CD4-positive, alpha-beta T cell treated with Interleukin-4 for 1 hour (primary cell): ENCODE data around the gene ZSCAN10.
"Not testable (repeated sequence)": the region's sequence is repeated elsewhere in the genome, so short reads cannot be mapped to it uniquely, and the experiment has no call there.

Source experiments
- DNase-seq, 2 donors: peaks; one replicate each; pipeline ENCODE4 v3.0.0-alpha.2; 2020 to 2022

Gene ZSCAN10

DNA sequence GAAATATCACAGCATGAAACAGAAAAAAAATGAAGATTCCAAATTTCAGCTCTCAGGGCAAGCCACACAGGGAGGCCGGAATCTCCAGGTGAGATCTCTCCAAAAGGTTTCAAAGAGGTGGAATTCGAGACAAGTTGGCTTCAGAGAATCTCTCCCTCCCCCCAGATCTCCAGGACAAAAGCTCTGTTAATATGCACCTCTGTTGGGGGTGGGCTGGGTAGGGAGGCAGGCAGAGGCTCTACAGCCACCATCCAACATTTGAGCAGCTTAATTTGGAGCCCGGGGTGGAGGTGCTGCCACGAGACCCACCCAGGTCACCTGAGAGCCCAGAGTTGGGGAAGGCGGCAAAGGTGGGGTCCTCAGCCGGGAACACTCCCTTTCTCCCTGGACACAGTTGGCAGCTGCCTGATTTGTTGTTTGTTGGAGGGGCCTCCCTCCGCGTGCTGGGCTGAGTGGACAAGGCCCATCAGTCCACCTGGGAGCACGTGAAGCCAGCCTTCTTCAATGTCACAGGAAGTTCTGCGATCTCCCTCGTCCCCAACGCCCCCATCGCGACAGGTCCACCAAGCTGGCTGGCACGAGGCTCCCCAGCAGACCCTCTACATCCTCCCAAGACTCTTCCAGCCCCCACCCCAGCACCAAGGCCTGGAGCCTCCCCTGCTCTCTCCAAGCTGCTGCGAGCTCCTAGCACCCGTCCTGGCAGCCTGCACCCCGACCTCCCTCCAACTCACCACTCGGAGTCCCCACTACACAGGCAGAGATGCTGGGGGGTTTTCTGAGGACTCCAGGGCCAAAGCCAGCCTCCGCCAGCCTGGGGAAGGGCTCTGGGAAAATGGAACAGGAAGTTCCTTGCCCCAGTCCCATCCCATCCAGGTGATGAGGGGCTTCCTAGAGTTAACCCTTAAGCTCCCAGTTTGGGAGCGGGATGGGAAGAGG lies at the start of gene ZSCAN10:
ZSCAN10 (minus strand) TSS at position 836 of the 936 bp plus-strand sequence. CDS start 6,357 bp downstream, outside the sequence.
- no peak for DNase-seq

DNA sequence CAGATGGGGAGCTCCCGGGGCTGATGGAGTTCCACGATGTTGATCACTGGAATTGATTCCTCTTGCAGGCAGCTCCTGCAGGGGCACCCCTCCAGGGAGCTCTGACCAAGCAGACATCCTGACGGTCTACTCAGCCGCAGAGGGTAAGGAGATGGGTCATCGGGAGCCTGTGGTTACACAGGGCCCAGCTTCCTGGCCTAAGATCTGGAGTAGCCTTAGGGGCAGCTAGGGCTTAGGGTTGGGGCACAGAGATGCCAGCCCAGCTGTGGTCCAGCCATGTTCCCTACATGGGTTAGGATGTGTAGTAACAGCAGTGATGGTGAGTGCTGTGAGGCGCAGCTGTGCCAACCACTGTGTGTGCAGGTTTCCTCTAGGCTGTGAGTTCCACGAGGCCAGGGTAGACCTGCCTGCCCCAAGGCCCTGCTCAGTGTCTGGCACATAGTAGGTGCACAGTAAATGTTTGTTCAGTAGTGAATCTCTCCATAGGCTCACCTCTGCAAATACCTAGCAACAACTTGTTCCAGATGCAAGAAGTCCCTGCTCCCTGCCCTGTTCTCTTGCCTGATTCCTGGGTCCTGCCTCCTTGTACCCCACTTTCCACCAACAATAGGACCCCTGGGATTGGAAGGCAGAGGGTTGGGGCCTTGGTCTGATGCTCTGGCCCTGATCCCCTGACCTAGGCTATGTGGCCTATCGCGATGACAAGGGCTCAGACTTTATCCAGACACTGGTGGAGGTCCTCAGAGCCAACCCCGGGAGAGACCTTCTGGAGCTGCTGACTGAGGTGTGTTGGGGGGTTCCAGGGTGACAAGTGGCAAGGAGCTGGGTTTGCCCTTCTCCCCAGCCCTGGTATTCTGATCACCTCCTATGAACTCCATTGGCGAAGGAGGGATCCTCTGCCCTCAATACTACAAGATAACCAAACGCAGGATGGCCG lies 49.4 kb upstream of the ZSCAN10 start:
- DNase-seq: no peak

DNA sequence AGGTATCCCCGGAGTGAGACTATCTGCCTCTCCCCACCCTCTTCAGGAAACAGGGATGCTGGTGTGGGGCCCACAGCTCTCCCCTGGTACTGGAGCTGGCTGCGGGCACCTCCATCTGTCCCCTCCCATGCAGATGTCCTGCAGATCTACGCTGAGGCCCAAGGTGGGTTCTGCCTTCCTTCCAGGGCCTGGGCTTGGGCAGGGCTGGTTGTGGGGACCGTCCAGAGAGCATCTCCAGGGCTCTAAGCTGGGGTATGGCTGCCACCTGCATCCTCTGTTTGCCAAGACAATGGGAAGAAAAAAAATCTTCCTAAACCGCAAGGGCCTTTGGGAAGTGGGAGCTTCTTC lies 48.6 kb upstream of the ZSCAN10 start:
- DNase-seq: no peak

DNA sequence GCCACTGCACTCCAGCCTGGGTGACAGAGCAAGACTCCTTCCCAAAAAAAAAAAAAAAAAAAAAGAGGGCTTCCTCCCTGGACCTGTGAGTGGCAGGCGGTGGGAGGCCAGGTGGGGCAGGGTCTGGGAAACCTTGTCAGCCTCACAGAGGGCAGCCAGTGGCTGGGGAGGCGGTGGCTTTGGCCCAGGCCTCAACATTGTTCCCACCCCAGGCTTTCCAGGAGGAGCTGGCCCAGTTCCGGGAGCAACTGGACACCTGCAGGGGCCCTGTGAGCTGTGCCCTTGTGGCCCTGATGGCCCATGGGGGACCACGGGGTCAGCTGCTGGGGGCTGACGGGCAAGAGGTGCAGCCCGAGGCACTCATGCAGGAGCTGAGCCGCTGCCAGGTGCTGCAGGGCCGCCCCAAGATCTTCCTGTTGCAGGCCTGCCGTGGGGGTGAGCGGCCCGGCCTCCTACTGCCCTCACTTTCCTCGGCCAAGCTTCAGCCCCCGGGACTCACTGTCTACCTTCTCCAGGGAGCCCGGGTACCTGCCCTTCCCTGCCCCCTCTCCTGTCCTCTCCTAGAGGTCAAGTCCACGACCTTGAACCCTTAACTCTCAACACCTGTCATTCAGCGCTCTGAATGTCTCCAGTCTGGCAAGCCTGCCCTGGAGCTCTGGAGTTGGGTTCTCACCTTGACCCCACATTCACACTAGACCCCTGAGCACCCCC lies 48.1 kb upstream of the ZSCAN10 start:
- DNase-seq: no peak

DNA sequence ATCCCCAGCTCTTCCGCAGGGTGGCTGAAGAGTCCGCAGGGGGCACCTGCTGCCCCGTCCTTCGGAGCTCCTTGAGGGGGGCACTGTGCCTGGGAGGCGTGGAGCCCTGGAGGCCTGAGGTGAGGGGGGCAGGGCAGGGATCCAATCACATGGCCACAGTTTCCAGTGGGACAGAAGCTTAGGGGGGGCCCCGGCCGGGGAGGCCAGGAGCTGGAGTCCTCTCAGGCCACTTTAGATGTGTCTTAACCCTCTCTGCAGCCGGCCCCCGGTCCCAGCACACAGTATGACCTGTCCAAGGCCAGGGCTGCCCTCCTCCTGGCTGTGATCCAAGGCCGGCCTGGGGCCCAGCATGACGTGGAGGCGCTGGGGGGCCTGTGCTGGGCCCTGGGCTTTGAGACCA lies 46.6 kb upstream of the ZSCAN10 start:
- no peak for DNase-seq

DNA sequence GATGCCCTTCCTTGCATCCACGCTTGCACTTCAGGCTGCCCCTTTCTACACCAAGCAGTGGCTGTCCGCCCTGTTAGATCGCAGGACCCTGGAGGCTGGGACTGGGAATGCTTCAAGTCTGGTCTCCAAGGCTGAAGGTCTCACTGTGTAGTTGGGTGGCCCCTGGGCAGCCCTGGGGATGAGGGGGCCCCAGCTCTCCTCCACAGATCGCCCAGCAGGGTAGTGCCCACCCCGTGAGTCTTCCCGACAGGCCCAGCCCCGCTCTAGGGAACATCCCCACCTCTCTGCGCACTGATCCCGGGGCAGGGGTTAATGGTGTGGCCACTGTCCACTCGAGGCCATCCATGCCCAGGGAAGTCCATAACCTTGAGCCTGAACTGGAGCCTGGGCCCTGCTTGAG lies 46.1 kb upstream of the ZSCAN10 start:
- DNase-seq: no peak

DNA sequence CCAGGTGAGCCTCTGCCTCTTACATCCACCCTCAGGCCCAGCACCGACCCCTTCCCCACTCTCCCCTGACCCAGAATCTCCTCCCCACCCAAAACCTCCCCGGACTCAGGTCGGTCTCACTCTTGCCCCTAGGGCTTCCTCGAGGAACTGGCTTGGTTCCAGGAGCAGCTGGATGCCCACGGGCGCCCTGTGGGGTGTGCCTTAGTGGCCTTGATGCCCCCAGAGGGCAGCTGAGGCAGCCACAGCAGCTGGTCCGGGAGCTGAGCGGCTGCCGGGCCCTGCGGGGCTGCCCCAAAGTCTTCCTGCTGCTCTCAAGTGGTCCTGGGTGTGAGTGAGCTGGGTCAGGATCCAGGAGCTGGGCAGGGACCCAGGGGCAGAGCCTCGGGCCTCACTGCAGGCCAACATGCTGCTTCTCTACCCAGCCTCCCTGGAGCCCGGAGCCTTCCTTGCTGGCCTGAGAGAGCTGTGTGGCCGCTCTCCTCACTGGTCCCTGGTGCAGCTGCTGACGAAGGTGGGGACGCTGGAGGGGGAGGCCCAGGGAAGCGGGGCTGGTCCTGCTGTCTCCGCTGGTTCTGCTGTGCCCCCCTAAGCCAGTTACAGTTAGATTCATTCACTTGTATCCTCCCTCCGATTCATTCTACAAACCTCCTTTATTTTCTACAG lies 45.4 kb upstream of the ZSCAN10 start:
- no peak for DNase-seq

DNA sequence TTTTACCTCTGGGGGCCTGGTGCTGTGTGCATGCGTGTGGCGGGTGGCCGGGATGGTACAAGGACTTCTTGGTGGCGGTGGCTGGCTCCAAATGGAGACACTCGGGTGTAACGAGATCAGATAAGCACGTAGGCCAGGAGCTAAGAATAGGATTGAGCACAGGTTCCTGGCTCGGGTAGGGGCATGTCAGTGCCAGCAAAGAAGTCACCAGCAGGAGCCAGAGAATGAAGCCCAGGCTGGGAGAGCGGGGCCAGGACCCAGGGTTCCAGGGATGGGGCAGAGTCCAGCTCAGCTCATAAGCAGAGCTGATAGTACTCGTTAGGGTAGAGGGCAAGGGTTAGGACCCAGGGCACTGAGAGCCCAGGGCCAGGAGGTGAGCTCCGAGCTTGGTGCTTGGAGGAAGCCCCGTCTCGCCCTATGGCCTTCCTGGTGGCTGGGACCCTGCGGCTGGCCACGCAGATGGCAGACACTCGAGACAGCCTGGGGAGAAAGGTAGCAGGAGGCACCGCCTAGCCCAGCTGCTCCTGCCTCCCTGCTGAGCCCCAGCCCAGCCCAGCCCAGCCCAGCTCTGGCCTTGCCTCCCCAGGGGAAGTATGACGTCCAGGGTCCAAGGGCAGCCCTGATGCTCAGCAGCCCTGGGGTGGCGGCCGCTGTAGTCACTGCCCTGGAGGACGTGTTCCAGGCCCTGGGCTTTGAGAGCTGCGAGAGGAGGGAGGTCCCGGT lies 44.7 kb upstream of the ZSCAN10 start:
- DNase-seq: no peak

DNA sequence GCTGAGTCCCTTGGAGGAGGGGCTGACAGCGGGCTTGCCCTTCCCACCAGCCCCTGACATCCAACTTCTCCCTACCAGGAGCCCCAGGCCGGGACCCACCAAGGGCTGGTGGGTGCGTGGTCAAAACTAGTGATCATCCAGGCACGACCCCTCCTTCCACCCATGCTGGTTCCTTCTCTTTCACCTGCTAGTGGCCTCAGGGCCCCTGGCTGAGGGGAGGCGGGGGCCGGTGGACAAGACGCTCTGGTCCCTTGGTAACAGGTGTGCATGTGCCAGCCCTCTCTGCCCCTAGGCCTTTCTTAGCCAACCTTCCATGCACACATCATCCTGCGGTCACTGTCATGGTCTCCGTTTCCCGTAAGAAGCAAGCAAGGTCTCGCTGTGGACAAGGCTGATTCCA lies 44.1 kb upstream of the ZSCAN10 start:
- no peak for DNase-seq

DNA sequence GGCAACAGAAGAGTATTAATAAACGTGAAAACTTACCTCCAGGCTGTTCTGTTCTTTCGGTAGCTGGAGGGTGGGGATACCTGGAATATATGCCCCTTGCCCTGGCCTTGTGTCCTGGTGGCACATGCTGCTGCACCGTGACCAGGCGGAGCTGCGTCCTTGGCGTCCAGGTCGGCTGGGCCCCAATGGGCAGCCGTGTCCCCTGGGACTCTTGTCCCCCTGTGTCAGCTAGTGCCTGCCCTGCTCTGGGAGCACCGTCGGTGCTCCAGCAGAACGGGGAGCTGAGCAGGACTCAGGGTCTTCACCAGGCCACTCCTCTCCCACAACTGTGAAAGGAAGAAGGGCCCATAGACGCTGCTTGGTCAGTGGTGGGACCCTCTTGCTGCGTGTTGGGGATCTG lies 43.7 kb upstream of the ZSCAN10 start:
- DNase-seq: no peak

DNA sequence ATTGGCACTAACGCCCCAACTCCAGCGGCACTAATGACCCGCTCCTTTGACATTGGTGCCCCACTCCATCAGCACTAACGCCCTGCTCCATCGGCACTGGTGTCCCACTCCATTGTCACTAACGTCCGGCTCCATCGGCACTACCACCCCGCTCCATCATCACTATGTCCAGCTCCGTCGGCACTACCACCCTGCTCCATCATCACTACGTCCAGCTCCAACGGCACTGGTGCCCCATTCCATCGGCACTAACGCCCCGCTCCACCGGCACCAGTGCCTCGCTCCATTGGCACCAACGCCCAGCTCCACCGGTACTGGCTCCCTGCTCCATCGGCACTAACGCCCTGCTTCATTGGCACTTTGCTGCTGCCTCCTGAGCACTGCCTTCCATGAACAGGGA lies 43.2 kb upstream of the ZSCAN10 start:
- DNase-seq: no peak

DNA sequence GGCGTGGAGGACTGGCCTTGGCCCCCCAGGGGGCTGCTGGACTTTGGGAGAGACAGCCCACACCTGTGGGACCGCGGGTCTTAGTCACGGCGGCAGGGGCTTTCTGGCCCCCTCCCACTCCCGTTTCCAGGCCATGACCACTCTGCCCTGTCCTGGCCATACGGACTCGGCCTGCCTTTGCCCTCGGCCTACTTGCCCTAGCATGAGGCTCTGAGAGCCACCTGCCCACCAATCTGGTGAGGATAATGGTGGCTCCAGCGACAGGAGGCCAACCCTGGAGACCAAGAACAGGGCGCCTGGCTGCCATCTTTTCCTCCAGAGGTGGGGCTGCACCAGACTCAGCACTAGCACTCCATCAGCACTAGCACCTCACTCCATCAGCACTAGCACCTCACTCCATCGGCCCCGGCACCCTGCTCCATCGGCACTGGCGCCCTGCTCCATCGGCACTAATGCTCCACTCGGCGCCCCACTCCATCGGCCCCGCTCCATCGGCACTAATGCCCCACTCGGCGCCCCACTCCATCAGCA lies 42.8 kb upstream of the ZSCAN10 start:
- no peak for DNase-seq

DNA sequence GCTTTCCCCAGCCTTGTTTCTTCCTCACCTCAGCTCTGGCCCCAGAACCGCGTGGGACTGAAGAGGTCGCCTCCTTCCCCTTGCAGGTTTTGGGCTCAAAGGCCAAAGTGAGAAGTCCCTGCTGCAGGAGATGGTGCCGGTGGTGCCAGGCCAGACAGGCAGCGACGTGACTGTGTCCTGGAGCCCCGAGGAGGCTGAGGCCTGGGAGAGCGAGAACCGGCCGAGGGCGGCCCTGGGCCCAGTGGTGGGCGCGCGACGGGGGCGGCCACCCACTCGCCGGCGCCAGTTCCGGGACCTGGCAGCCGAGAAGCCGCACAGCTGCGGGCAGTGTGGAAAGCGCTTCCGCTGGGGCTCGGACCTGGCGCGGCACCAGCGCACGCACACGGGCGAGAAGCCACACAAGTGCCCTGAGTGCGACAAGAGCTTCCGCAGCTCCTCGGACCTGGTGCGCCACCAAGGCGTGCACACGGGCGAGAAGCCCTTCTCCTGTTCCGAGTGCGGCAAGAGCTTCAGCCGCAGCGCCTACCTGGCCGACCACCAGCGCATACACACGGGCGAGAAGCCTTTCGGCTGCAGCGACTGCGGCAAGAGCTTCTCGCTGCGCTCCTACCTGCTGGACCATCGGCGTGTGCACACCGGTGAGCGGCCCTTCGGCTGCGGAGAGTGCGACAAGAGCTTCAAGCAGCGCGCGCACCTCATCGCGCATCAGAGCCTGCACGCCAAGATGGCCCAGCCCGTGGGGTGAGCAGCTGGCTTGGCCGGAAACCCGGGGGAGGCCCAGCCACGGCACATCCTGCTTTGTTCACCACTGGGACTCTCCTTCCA lies 41.7 kb upstream of the ZSCAN10 start:
- no peak for DNase-seq

DNA sequence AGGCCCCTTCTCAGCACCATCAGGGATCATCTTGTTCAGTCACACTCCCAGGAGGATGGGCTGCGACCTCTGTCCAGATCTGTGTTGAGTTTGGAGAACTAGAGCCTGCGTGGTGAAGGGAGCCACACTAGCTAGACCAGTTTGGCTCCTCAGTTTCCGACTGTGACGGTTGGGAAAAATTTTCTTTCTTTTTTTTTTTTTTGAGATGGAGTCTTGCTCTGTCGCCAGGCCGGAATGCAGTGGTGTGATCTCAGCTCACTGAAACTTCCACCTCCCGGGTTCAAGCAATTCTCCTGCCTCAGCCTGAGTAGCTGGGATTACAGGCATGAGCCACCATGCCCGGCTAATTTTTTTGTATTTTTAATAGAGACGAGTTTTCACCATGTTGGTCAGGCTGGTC lies 40.5 kb upstream of the ZSCAN10 start:
- DNase-seq: not testable (repeated sequence)

DNA sequence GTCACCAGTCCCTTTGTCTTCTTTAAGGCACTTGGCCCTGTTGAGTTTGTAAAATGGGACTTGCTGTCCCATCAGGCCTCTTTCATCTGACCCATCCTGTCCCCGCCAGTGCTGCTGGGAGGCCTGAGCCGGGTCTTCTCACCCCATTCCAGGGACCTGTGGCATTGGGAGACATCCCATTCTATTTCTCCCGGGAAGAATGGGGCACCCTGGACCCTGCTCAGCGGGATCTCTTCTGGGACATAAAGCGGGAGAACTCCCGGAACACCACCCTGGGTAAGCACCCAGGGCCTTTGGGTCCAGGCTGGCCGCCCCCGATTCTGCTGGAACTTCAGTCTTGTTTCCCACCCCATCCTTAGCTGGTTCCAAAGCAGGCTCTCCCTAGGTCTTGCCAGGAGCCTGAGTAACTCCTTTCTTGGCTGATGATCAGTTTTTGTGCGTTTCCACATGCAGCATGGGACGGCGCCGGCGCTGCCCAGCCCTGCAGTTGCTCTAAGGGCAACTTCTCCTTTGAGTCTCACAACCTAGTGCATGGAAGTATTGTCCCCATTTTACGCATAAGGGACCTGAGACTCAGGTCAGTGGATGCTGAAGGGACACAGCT lies 39.8 kb upstream of the ZSCAN10 start:
- DNase-seq: no peak

DNA sequence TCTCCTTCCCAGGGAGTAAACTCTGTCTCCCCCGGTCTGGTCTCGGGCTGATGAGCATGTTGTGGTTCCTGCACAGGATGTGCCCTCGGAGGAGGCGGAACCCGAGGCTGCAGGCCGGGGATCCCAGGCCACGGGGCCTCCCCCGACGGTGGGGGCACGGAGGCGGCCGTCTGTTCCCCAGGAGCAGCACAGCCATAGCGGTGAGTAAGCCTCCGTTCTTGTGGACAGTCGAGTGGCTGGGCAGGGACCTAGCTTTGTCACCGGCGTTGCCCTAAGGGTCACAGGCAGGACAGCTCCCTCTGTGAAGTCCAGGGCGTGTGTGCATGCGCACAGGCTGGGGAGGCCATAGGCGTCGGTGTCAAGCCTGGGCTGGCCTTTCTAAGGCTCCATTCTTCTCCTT lies 39.2 kb upstream of the ZSCAN10 start:
- DNase-seq: no peak

DNA sequence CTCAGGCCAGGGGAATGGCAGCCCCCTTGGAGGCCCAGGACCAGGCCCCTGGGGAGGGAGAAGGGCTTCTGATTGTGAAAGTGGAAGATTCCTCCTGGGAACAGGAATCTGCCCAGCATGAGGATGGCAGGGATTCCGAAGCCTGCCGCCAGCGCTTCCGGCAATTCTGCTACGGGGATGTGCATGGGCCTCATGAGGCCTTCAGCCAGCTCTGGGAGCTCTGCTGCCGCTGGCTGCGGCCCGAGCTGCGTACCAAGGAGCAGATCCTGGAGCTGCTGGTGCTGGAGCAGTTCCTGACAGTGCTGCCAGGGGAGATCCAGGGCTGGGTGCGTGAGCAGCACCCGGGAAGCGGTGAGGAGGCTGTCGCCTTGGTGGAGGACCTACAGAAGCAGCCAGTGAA lies 38.2 kb upstream of the ZSCAN10 start:
- DNase-seq: no peak

DNA sequence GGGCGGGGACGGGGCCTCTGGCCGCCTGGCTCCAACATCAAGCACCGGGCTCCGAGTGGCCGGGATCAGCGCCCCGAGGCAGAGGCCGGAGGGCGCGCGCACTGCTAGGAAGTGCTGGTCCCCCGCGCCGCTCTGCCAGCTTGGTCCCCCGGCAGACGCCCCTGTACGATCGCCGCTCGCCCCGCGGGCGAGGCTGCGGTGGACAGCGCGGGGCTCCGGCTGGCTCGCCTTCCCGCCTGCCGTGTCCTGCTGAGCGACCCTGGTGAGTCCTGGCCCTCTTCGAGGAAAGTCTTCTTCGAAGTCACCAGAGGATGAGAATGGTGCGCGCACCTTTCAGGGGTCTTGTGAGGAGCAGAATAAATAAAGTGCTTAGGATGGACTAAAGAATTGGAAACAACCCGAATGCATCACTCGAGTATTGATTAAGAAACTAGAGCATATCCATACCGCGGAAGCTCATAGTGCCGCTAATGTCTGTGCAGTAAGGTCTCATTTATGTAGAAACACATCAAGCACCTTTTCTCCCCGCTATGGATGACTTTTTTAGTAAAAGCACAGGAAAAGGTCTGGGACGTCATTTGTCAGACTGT lies 36.1 kb upstream of the ZSCAN10 start:
- DNase-seq: no peak

DNA sequence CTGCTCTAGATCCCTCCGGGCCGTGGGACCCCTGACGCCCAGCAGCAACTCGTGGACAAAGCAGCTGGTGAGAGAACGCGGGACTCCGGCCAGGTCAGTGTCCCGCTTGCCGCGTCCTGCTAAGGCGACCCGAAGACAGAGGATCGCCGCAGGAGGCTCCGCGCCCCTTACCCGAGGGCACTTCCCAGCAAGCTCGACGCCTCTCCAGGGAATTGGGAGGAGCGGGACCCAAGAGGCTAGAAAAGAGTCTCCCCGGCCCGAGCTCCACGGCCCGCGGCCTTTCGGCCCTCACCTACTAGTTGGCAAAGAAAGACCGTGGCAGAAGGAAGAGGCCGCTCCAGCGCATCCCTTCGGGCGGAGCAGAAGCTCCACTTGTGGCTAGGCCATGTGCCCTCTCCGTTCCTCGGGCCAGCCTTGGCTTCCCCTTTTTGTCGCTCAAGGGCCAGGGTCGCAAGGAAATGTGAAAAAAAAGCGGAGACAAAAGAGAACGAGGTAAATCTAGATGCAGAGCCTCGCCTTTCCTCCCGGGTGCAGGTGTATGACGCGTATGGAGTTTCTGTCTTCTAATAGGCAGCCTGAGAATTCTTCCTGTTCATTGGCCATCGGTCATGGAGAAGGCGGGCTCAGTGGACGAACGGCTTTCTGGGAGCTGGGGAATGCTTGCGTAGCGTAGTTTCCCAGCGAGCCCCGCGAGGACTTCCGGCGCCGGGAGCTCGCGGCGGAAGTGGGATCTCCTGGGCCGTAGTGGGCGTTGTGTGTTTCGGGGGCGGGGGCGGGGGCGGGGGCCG lies 35.4 kb upstream of the ZSCAN10 start, which contains the start of gene ZNF213:
ZNF213 (plus strand) TSS at position 692 of the 788 bp plus-strand sequence. CDS start 2,252 bp downstream, outside the sequence.
- peak; percentile 97 for DNase-seq
